IMR-90 (cell line): ENCODE measurements around the gene SLC28A3. TPM values are rescaled to one million over a fixed set of nuclear protein-coding genes. Genes with fewer than 3 reads are reported as not detected.
A peak's percentile ranks its signal among the peaks of the same experiment; 100 is the strongest.

Experiments used
- ATAC-seq: fragments of 200-7000 bp; cut with Tn5 transposase; 2 replicates; pipeline ENCODE4 v1.9.1; 2020; ENCODE audit warnings: low read depth, mild to moderate bottlenecking, moderate library complexity
- BruUV-seq: library from RNA; stranded (reverse); fragments of 400-500 nt; replicated peaks from 2 replicates; lab custom pipeline; 2021; lab: Mats Ljungman, UMichigan
- CTCF ChIA-PET: fragments of 300-600 bp; formaldehyde crosslinking; extraction: SDS; loops from one replicate; lab custom pipeline; 2021; ENCODE audit warnings: antibody characterized with exemption; lab: Yijun Ruan, JAX
- POLR2A ChIA-PET: fragments of 300-600 bp; sonication (Branson Sonifier 250); formaldehyde crosslinking; loops from one replicate; lab custom pipeline; 2022; ENCODE audit warnings: antibody characterized with exemption; ENCODE audit not compliant: unreplicated experiment; lab: Charles Lee
- DNase-seq: peaks from one replicate; pipeline ENCODE4 v3.0.0; 2013
- H2AFZ ChIP-seq: replicated peaks from 2 replicates; pipeline ENCODE3; 2013; ENCODE audit warnings: low read length, mild to moderate bottlenecking; ENCODE audit not compliant: poor library complexity
- H2AK5ac ChIP-seq: 2 replicates; pipeline ENCODE4 v1.6.1; 2013; ENCODE audit warnings: low read depth, low read length, inconsistent platforms
- H2AK9ac ChIP-seq: replicated peaks from 2 replicates; pipeline ENCODE3; 2013; ENCODE audit warnings: mild to moderate bottlenecking, low read depth, low read length, moderate library complexity; ENCODE audit not compliant: poor library complexity
- H2BK120ac ChIP-seq: 2 replicates; pipeline ENCODE4 v1.6.1; 2013; ENCODE audit warnings: low read depth, low read length, inconsistent platforms
- H2BK15ac ChIP-seq: 3 replicates; pipeline ENCODE4 v1.6.1; 2013; ENCODE audit warnings: low read depth, low read length, inconsistent platforms
- H2BK20ac ChIP-seq: 2 replicates; pipeline ENCODE4 v1.6.1; 2013; ENCODE audit warnings: low read depth, mild to moderate bottlenecking, inconsistent platforms, low read length, moderate library complexity
- H2BK5ac ChIP-seq: 2 replicates; pipeline ENCODE4 v1.6.1; 2013; ENCODE audit warnings: mild to moderate bottlenecking, low read depth, low read length, inconsistent platforms; ENCODE audit not compliant: poor library complexity, severe bottlenecking
- H3K14ac ChIP-seq: replicated peaks from 2 replicates; pipeline ENCODE4 v1.6.1; 2013; ENCODE audit warnings: low read depth, low read length, inconsistent platforms
- H3K18ac ChIP-seq: 2 replicates; pipeline ENCODE4 v1.6.1; 2013; ENCODE audit warnings: low read depth, low read length, control low read depth
- H3K23ac ChIP-seq: 2 replicates; pipeline ENCODE4 v1.6.1; 2013; ENCODE audit warnings: low read depth, low read length, inconsistent platforms
- H3K27ac ChIP-seq: 2 replicates; pipeline ENCODE4 v1.5.1; 2013; ENCODE audit warnings: mild to moderate bottlenecking, control low read depth, low read length; ENCODE audit not compliant: insufficient read depth
- H3K27me3 ChIP-seq: 2 replicates; pipeline ENCODE4 v1.6.1; 2013; ENCODE audit warnings: low read length; ENCODE audit not compliant: control insufficient read depth, insufficient read depth
- H3K36me3 ChIP-seq: 2 replicates; pipeline ENCODE4 v1.6.1; 2013; ENCODE audit warnings: low read length, mixed read lengths; ENCODE audit not compliant: control insufficient read depth, insufficient read depth
- H3K4ac ChIP-seq: 2 replicates; pipeline ENCODE4 v1.6.1; 2013; ENCODE audit warnings: low read depth, low read length, inconsistent platforms
- H3K4me1 ChIP-seq: 2 replicates; pipeline ENCODE4 v1.6.1; 2013; ENCODE audit warnings: low read length, mixed read lengths; ENCODE audit not compliant: control insufficient read depth, insufficient read depth
- H3K4me2 ChIP-seq: 2 replicates; pipeline ENCODE4 v1.6.1; 2013; ENCODE audit warnings: low read depth, mild to moderate bottlenecking, control low read depth, low read length, moderate library complexity
- H3K4me3 ChIP-seq: 2 replicates; pipeline ENCODE4 v1.5.1; 2013; ENCODE audit warnings: low read depth, mild to moderate bottlenecking, control low read depth, low read length, moderate library complexity; ENCODE audit not compliant: insufficient read depth
- H3K56ac ChIP-seq: 2 replicates; pipeline ENCODE4 v1.6.1; 2013; ENCODE audit warnings: low read length, inconsistent platforms; ENCODE audit not compliant: insufficient read depth; ENCODE audit errors: extremely low read depth
- H3K79me1 ChIP-seq, 2 experiments: 2 replicates each; pipeline ENCODE4 v1.6.1; 2013; ENCODE audit warnings: low read length in 2 of 2, inconsistent platforms in 1 of 2, low read depth in 1 of 2
- H3K9ac ChIP-seq: 2 replicates; pipeline ENCODE4 v1.6.1; 2013; ENCODE audit warnings: low read depth, low read length, control low read depth
- H3K9me1 ChIP-seq: 2 replicates; pipeline ENCODE4 v1.6.1; 2013; ENCODE audit warnings: low read length, inconsistent platforms; ENCODE audit not compliant: insufficient read depth
- H3K9me3 ChIP-seq: 2 replicates; pipeline ENCODE4 v1.6.1; 2013; ENCODE audit warnings: low read length; ENCODE audit not compliant: control insufficient read depth, insufficient read depth
- H4K20me1 ChIP-seq: 2 replicates; pipeline ENCODE4 v1.6.1; 2013; ENCODE audit warnings: low read length, inconsistent platforms; ENCODE audit not compliant: insufficient read depth
- H4K5ac ChIP-seq: 2 replicates; pipeline ENCODE4 v1.6.1; 2013; ENCODE audit warnings: mild to moderate bottlenecking, low read depth, low read length, control low read depth
- H4K8ac ChIP-seq, 2 experiments: 2 replicates each; pipeline ENCODE4 v1.6.1; 2013; ENCODE audit warnings: low read depth in 2 of 2, low read length in 2 of 2, control low read depth in 1 of 2, inconsistent platforms in 1 of 2
- H4K91ac ChIP-seq: 2 replicates; pipeline ENCODE4 v1.6.1; 2013; ENCODE audit warnings: low read depth, low read length, inconsistent platforms; ENCODE audit not compliant: insufficient read depth
- CHD1 ChIP-seq: IDR thresholded peaks from 2 replicates; pipeline ENCODE4 v1.6.1; 2012; ENCODE audit warnings: low read depth, low read length, improper control_type of control experiment
- MAZ ChIP-seq: IDR thresholded peaks from 2 replicates; pipeline ENCODE4 v1.6.1; 2012; ENCODE audit warnings: low read depth, mild to moderate bottlenecking, low read length, improper control_type of control experiment, moderate library complexity, borderline replicate concordance
- NFE2L2 ChIP-seq: fragments of 150-350 bp; IDR thresholded peaks from 2 replicates; pipeline ENCODE4 v1.6.1; 2016; ENCODE audit warnings: low read depth, mild to moderate bottlenecking, low read length
- POLR2A ChIP-seq: IDR thresholded peaks from 2 replicates; pipeline ENCODE4 v1.6.1; 2012; ENCODE audit warnings: mild to moderate bottlenecking, low read depth, low read length
- RCOR1 ChIP-seq: IDR thresholded peaks from 2 replicates; pipeline ENCODE4 v1.6.1; 2012; ENCODE audit warnings: mild to moderate bottlenecking, low read length, improper control_type of control experiment; ENCODE audit not compliant: insufficient replicate concordance
- RFX5 ChIP-seq: IDR thresholded peaks from 2 replicates; pipeline ENCODE4 v1.8.0; 2012; ENCODE audit warnings: low read depth, mild to moderate bottlenecking, low read length, moderate library complexity
- WGBS, 2 experiments: methylation state at CpG; one replicate each; pipeline versions ENCODE4 v1.1.5 to v1.1.7; 2013; ENCODE audit warnings: missing lambda C conversion rate in 2 of 2; ENCODE audit not compliant: insufficient read length in 1 of 2; ENCODE audit errors: extremely low coverage in 2 of 2; 5-methylcytosine and 5-hydroxymethylcytosine counted together
- dilution Hi-C: fragments of 300-500 bp; cut with HindIII; formaldehyde crosslinking; loops from one replicate; pipeline ENCODE4 v1.14.3; 2018; ENCODE audit warnings: low sequenced_read_pairs; ENCODE audit not compliant: unreplicated experiment
- in situ Hi-C: fragments of 300-500 bp; cut with MboI; formaldehyde crosslinking; loops from 3 replicates; pipeline ENCODE4 v1.14.3; 2019; ENCODE audit warnings: low sequenced_read_pairs, inconsistent platforms, mixed read lengths
- intact Hi-C: fragments of 100-400 bp; cut with micrococcal nuclease; formaldehyde crosslinking; loops from 2 replicates; pipeline ENCODE4 v1.10.0; 2022
- polyA plus RNA-seq, 3 experiments: library from polyadenylated mRNA; depleted of rRNA; stranded (reverse); fragments of >200 nt; gene quantifications; 2 replicates each; pipeline ENCODE4 v1.2.3, GENCODE V29; 2012; ENCODE audit warnings: low replicate concordance in 1 of 3
- total RNA-seq: library from RNA; depleted of rRNA; stranded (reverse); fragments of >200 nt; gene quantifications from 2 replicates; pipeline ENCODE4 v1.2.3, GENCODE V29; 2012

Gene SLC28A3
- total and polyA plus RNA-seq, 2 of the 4 experiments (the other 2 are of a cell fraction) = 1.1 to 2.2 TPM

DNA sequence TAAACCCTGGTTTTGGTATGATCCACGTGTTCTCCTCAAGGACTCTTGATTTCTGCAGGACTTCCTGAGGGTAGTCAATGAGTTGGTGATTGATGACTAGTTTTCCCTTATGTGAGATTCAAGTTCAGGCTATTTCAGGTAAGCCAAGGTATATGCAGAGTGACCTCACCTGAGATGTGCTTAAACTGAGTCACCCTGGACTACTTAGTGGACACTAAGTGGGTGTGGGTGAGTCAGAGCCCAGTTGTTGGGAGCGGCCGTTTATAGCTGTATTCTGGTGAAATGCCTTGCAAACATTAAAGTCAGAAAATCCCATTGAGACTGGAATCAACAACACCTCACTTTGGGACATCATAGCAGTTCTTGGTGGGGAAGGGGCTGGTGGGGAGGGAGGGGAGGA lies 62.9 kb downstream of the SLC28A3 start:
- Histone ChIP-seq H3K56ac (no peak overlapping the region), H3K4me3 (no peak overlapping the region), H2AK5ac (no peak overlapping the region), H3K4me2 (no peak overlapping the region), H4K5ac (no peak overlapping the region), H2BK20ac (no peak overlapping the region), H3K23ac (no peak overlapping the region), H2BK15ac (no peak overlapping the region), H4K8ac (no peak overlapping the region), H3K14ac (no peak overlapping the region), H3K4me1 (peaks cover 2% of the 10 kb centered on the region; the same call in 1 of the 2 replicates), H3K9ac (no peak overlapping the region), H2BK120ac (no peak overlapping the region), H3K27me3 (no peaks in the 10 kb centered on the region), H3K79me1 (no peaks in the 10 kb centered on the region), H2AK9ac (no peak overlapping the region), H3K9me3 (no peaks in the 10 kb centered on the region), H2BK5ac (no peak overlapping the region), H3K9me1 (peaks cover 2% of the 10 kb centered on the region; the same call in 1 of the 2 replicates), H4K20me1 (no peaks in the 10 kb centered on the region), H2AFZ (no peak overlapping the region), H3K27ac (no peak overlapping the region), H3K18ac (no peak overlapping the region; the same call in 1 of the 2 replicates), H3K4ac (no peak overlapping the region), H3K36me3 (no peaks in the 10 kb centered on the region), H4K91ac (no peak overlapping the region)
- dilution Hi-C loops = no loop called here
- intact Hi-C loops = no loop called here
- DNase-seq (peak; percentile 44), ATAC-seq (no peak)
- TF ChIP-seq NFE2L2 (no peak), POLR2A (no peak), RFX5 (no peak), MAZ (no peak), CHD1 (no peak), RCOR1 (no peak)
- 100% methylated on average over 1 of the region's 3 CpGs; no CpG with 5 or more reads in 1 of the 2 experiments for WGBS, 2 experiments
- POLR2A ChIA-PET = interaction anchor here (0.6 kb wide), 1 partner anchor 22 kb away, joined by 3 read pairs; no protein-coding TSS in a partner anchor
- in situ Hi-C loops = no loop called here
- CTCF ChIA-PET = no interaction called here
- BruUV-seq = no TSS peak
